IMR-90 (cell line): ENCODE data around the gene JAK1. TPM values are rescaled to one million over a fixed set of nuclear protein-coding genes. Genes with fewer than 3 reads are reported as not detected.

Source experiments
- ATAC-seq: fragments of 200-7000 bp; cut with Tn5 transposase; 2 replicates; pipeline ENCODE4 v1.9.1; 2020; ENCODE audit warnings: low read depth, mild to moderate bottlenecking, moderate library complexity
- BruUV-seq: library from RNA; stranded (reverse); fragments of 400-500 nt; replicated peaks from 2 replicates; lab custom pipeline; 2021; lab: Mats Ljungman, UMichigan
- CTCF ChIA-PET: fragments of 300-600 bp; formaldehyde crosslinking; extraction: SDS; loops from one replicate; lab custom pipeline; 2021; ENCODE audit warnings: antibody characterized with exemption; lab: Yijun Ruan, JAX
- POLR2A ChIA-PET: fragments of 300-600 bp; sonication (Branson Sonifier 250); formaldehyde crosslinking; loops from one replicate; lab custom pipeline; 2022; ENCODE audit warnings: antibody characterized with exemption; ENCODE audit not compliant: unreplicated experiment; lab: Charles Lee
- DNase-seq: peaks from one replicate; pipeline ENCODE4 v3.0.0; 2013
- H2AFZ ChIP-seq: replicated peaks from 2 replicates; pipeline ENCODE3; 2013; ENCODE audit warnings: low read length, mild to moderate bottlenecking; ENCODE audit not compliant: poor library complexity
- H2AK5ac ChIP-seq: 2 replicates; pipeline ENCODE4 v1.6.1; 2013; ENCODE audit warnings: low read depth, low read length, inconsistent platforms
- H2AK9ac ChIP-seq: replicated peaks from 2 replicates; pipeline ENCODE3; 2013; ENCODE audit warnings: mild to moderate bottlenecking, low read depth, low read length, moderate library complexity; ENCODE audit not compliant: poor library complexity
- H2BK120ac ChIP-seq: 2 replicates; pipeline ENCODE4 v1.6.1; 2013; ENCODE audit warnings: low read depth, low read length, inconsistent platforms
- H2BK15ac ChIP-seq: 3 replicates; pipeline ENCODE4 v1.6.1; 2013; ENCODE audit warnings: low read depth, low read length, inconsistent platforms
- H2BK20ac ChIP-seq: 2 replicates; pipeline ENCODE4 v1.6.1; 2013; ENCODE audit warnings: low read depth, mild to moderate bottlenecking, inconsistent platforms, low read length, moderate library complexity
- H2BK5ac ChIP-seq: 2 replicates; pipeline ENCODE4 v1.6.1; 2013; ENCODE audit warnings: mild to moderate bottlenecking, low read depth, low read length, inconsistent platforms; ENCODE audit not compliant: poor library complexity, severe bottlenecking
- H3K14ac ChIP-seq: replicated peaks from 2 replicates; pipeline ENCODE4 v1.6.1; 2013; ENCODE audit warnings: low read depth, low read length, inconsistent platforms
- H3K18ac ChIP-seq: 2 replicates; pipeline ENCODE4 v1.6.1; 2013; ENCODE audit warnings: low read depth, low read length, control low read depth
- H3K23ac ChIP-seq: 2 replicates; pipeline ENCODE4 v1.6.1; 2013; ENCODE audit warnings: low read depth, low read length, inconsistent platforms
- H3K27ac ChIP-seq: 2 replicates; pipeline ENCODE4 v1.5.1; 2013; ENCODE audit warnings: mild to moderate bottlenecking, control low read depth, low read length; ENCODE audit not compliant: insufficient read depth
- H3K27me3 ChIP-seq: 2 replicates; pipeline ENCODE4 v1.6.1; 2013; ENCODE audit warnings: low read length; ENCODE audit not compliant: control insufficient read depth, insufficient read depth
- H3K36me3 ChIP-seq: 2 replicates; pipeline ENCODE4 v1.6.1; 2013; ENCODE audit warnings: low read length, mixed read lengths; ENCODE audit not compliant: control insufficient read depth, insufficient read depth
- H3K4ac ChIP-seq: 2 replicates; pipeline ENCODE4 v1.6.1; 2013; ENCODE audit warnings: low read depth, low read length, inconsistent platforms
- H3K4me1 ChIP-seq: 2 replicates; pipeline ENCODE4 v1.6.1; 2013; ENCODE audit warnings: low read length, mixed read lengths; ENCODE audit not compliant: control insufficient read depth, insufficient read depth
- H3K4me2 ChIP-seq: 2 replicates; pipeline ENCODE4 v1.6.1; 2013; ENCODE audit warnings: low read depth, mild to moderate bottlenecking, control low read depth, low read length, moderate library complexity
- H3K4me3 ChIP-seq: 2 replicates; pipeline ENCODE4 v1.5.1; 2013; ENCODE audit warnings: low read depth, mild to moderate bottlenecking, control low read depth, low read length, moderate library complexity; ENCODE audit not compliant: insufficient read depth
- H3K56ac ChIP-seq: 2 replicates; pipeline ENCODE4 v1.6.1; 2013; ENCODE audit warnings: low read length, inconsistent platforms; ENCODE audit not compliant: insufficient read depth; ENCODE audit errors: extremely low read depth
- H3K79me1 ChIP-seq, 2 experiments: 2 replicates each; pipeline ENCODE4 v1.6.1; 2013; ENCODE audit warnings: low read length in 2 of 2, inconsistent platforms in 1 of 2, low read depth in 1 of 2
- H3K9ac ChIP-seq: 2 replicates; pipeline ENCODE4 v1.6.1; 2013; ENCODE audit warnings: low read depth, low read length, control low read depth
- H3K9me1 ChIP-seq: 2 replicates; pipeline ENCODE4 v1.6.1; 2013; ENCODE audit warnings: low read length, inconsistent platforms; ENCODE audit not compliant: insufficient read depth
- H3K9me3 ChIP-seq: 2 replicates; pipeline ENCODE4 v1.6.1; 2013; ENCODE audit warnings: low read length; ENCODE audit not compliant: control insufficient read depth, insufficient read depth
- H4K20me1 ChIP-seq: 2 replicates; pipeline ENCODE4 v1.6.1; 2013; ENCODE audit warnings: low read length, inconsistent platforms; ENCODE audit not compliant: insufficient read depth
- H4K5ac ChIP-seq: 2 replicates; pipeline ENCODE4 v1.6.1; 2013; ENCODE audit warnings: mild to moderate bottlenecking, low read depth, low read length, control low read depth
- H4K8ac ChIP-seq, 2 experiments: 2 replicates each; pipeline ENCODE4 v1.6.1; 2013; ENCODE audit warnings: low read depth in 2 of 2, low read length in 2 of 2, control low read depth in 1 of 2, inconsistent platforms in 1 of 2
- H4K91ac ChIP-seq: 2 replicates; pipeline ENCODE4 v1.6.1; 2013; ENCODE audit warnings: low read depth, low read length, inconsistent platforms; ENCODE audit not compliant: insufficient read depth
- BHLHE40 ChIP-seq: fragments of 150-350 bp; IDR thresholded peaks from 2 replicates; pipeline ENCODE4 v1.6.1; 2016; ENCODE audit warnings: mild to moderate bottlenecking, low read depth, low read length
- CEBPB ChIP-seq: IDR thresholded peaks from 2 replicates; pipeline ENCODE4 v1.6.1; 2012; ENCODE audit warnings: low read depth, low read length, improper control_type of control experiment
- CHD1 ChIP-seq: IDR thresholded peaks from 2 replicates; pipeline ENCODE4 v1.6.1; 2012; ENCODE audit warnings: low read depth, low read length, improper control_type of control experiment
- ELK1 ChIP-seq: fragments of 150-350 bp; IDR thresholded peaks from 2 replicates; pipeline ENCODE4 v1.6.1; 2016; ENCODE audit warnings: low read depth, mild to moderate bottlenecking, low read length, moderate library complexity, borderline replicate concordance
- FOS ChIP-seq: fragments of 150-350 bp; IDR thresholded peaks from 2 replicates; pipeline ENCODE4 v1.6.1; 2016; ENCODE audit warnings: low read depth, low read length
- MAFK ChIP-seq: IDR thresholded peaks from 2 replicates; pipeline ENCODE4 v1.6.1; 2012; ENCODE audit warnings: low read depth, low read length, improper control_type of control experiment
- MAZ ChIP-seq: IDR thresholded peaks from 2 replicates; pipeline ENCODE4 v1.6.1; 2012; ENCODE audit warnings: low read depth, mild to moderate bottlenecking, low read length, improper control_type of control experiment, moderate library complexity, borderline replicate concordance
- MXI1 ChIP-seq: IDR thresholded peaks from 2 replicates; pipeline ENCODE4 v1.6.1; 2012; ENCODE audit warnings: low read depth, mild to moderate bottlenecking, low read length, moderate library complexity, borderline replicate concordance
- NFE2L2 ChIP-seq: fragments of 150-350 bp; IDR thresholded peaks from 2 replicates; pipeline ENCODE4 v1.6.1; 2016; ENCODE audit warnings: low read depth, mild to moderate bottlenecking, low read length
- POLR2A ChIP-seq: IDR thresholded peaks from 2 replicates; pipeline ENCODE4 v1.6.1; 2012; ENCODE audit warnings: mild to moderate bottlenecking, low read depth, low read length
- RAD21 ChIP-seq: IDR thresholded peaks from 2 replicates; pipeline ENCODE4 v1.6.1; 2012; ENCODE audit warnings: low read length, improper control_type of control experiment
- RCOR1 ChIP-seq: IDR thresholded peaks from 2 replicates; pipeline ENCODE4 v1.6.1; 2012; ENCODE audit warnings: mild to moderate bottlenecking, low read length, improper control_type of control experiment; ENCODE audit not compliant: insufficient replicate concordance
- RFX5 ChIP-seq: IDR thresholded peaks from 2 replicates; pipeline ENCODE4 v1.8.0; 2012; ENCODE audit warnings: low read depth, mild to moderate bottlenecking, low read length, moderate library complexity
- SMC3 ChIP-seq: fragments of 150-350 bp; IDR thresholded peaks from 2 replicates; pipeline ENCODE4 v1.6.1; 2016; ENCODE audit warnings: low read depth, mild to moderate bottlenecking, antibody characterized with exemption, low read length, moderate library complexity
- WGBS, 2 experiments: methylation state at CpG; one replicate each; pipeline versions ENCODE4 v1.1.5 to v1.1.7; 2013; ENCODE audit warnings: missing lambda C conversion rate in 2 of 2; ENCODE audit not compliant: insufficient read length in 1 of 2; ENCODE audit errors: extremely low coverage in 2 of 2; 5-methylcytosine and 5-hydroxymethylcytosine counted together
- dilution Hi-C: fragments of 300-500 bp; cut with HindIII; formaldehyde crosslinking; loops from one replicate; pipeline ENCODE4 v1.14.3; 2018; ENCODE audit warnings: low sequenced_read_pairs; ENCODE audit not compliant: unreplicated experiment
- in situ Hi-C: fragments of 300-500 bp; cut with MboI; formaldehyde crosslinking; loops from 3 replicates; pipeline ENCODE4 v1.14.3; 2019; ENCODE audit warnings: low sequenced_read_pairs, inconsistent platforms, mixed read lengths
- intact Hi-C: fragments of 100-400 bp; cut with micrococcal nuclease; formaldehyde crosslinking; loops from 2 replicates; pipeline ENCODE4 v1.10.0; 2022
- polyA plus RNA-seq, 3 experiments: library from polyadenylated mRNA; depleted of rRNA; stranded (reverse); fragments of >200 nt; gene quantifications; 2 replicates each; pipeline ENCODE4 v1.2.3, GENCODE V29; 2012; ENCODE audit warnings: low replicate concordance in 1 of 3
- total RNA-seq: library from RNA; depleted of rRNA; stranded (reverse); fragments of >200 nt; gene quantifications from 2 replicates; pipeline ENCODE4 v1.2.3, GENCODE V29; 2012
- TF ChIP-seq, protein P1 (sequence below): fragments of 150-350 bp; IDR thresholded peaks from 2 replicates; pipeline ENCODE4 v1.6.1; 2017; ENCODE audit warnings: mild to moderate bottlenecking, antibody characterized with exemption, low read length, low read depth
- TF ChIP-seq, protein P2 (sequence below): conservative IDR thresholded peaks from 2 replicates; pipeline ENCODE4 v1.5.1; 2012; ENCODE audit warnings: mild to moderate bottlenecking, low read depth, low read length, improper control_type of control experiment

The JAK1 gene
- total and polyA plus RNA-seq, 2 of the 4 experiments (the other 2 are of a cell fraction): 76.9 to 103 TPM

DNA sequence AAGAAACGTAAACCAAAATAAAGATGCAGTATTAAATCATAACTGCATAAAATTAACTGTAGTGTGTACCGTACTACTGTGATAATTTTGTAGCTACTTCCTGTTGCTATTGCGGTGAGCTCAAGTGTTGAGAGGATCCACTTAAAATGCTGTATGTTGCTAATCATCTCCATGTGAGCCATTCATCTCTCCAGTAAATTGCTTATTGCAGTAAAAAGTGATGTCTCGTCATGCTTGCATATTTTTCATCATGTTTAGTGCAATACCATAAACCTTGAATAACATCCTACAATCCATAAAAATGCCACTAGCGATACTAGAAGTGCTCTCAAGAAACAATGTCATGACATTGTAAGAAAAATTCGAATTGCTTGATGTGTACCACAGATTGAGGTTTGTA, 155.2 kb downstream of the JAK1 start:
- WGBS, 2 experiments: no CpG with 5 or more reads among the region's 6 CpGs
- Histone ChIP-seq H4K8ac (no peak overlapping the region), H3K14ac (no peak overlapping the region), H3K9me3 (no peaks in the 10 kb centered on the region), H3K79me1 (no peaks in the 10 kb centered on the region), H3K4ac (no peak overlapping the region), H3K23ac (no peak overlapping the region), H3K56ac (no peak overlapping the region), H3K27ac (no peak overlapping the region), H3K4me1 (no peaks in the 10 kb centered on the region), H2AK9ac (no peak overlapping the region), H3K9ac (no peak overlapping the region), H2AFZ (no peak overlapping the region), H2BK20ac (no peak overlapping the region), H2BK15ac (no peak overlapping the region), H3K27me3 (no peaks in the 10 kb centered on the region), H2BK120ac (no peak overlapping the region), H4K20me1 (no peaks in the 10 kb centered on the region), H3K4me2 (no peak overlapping the region), H3K4me3 (no peak overlapping the region), H4K5ac (no peak overlapping the region), H3K36me3 (no peaks in the 10 kb centered on the region), H4K91ac (no peak overlapping the region), H3K18ac (no peak overlapping the region), H2BK5ac (no peak overlapping the region), H2AK5ac (no peak overlapping the region), H3K9me1 (no peaks in the 10 kb centered on the region)
- TF ChIP-seq CEBPB: no peak
- TF ChIP-seq NFE2L2: no peak
- no peak for TF ChIP-seq ELK1
- TF ChIP-seq CHD1: no peak
- no peak for TF ChIP-seq BHLHE40
- TF ChIP-seq, protein P1, sequence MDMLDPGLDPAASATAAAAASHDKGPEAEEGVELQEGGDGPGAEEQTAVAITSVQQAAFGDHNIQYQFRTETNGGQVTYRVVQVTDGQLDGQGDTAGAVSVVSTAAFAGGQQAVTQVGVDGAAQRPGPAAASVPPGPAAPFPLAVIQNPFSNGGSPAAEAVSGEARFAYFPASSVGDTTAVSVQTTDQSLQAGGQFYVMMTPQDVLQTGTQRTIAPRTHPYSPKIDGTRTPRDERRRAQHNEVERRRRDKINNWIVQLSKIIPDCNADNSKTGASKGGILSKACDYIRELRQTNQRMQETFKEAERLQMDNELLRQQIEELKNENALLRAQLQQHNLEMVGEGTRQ: no peak
- TF ChIP-seq MAFK: no peak
- TF ChIP-seq MAZ: no peak
- no peak for TF ChIP-seq RAD21
- no peak for TF ChIP-seq MXI1
- TF ChIP-seq POLR2A: no peak
- no peak for TF ChIP-seq RFX5
- TF ChIP-seq FOS: no peak
- no peak for TF ChIP-seq RCOR1
- TF ChIP-seq, protein P2, sequence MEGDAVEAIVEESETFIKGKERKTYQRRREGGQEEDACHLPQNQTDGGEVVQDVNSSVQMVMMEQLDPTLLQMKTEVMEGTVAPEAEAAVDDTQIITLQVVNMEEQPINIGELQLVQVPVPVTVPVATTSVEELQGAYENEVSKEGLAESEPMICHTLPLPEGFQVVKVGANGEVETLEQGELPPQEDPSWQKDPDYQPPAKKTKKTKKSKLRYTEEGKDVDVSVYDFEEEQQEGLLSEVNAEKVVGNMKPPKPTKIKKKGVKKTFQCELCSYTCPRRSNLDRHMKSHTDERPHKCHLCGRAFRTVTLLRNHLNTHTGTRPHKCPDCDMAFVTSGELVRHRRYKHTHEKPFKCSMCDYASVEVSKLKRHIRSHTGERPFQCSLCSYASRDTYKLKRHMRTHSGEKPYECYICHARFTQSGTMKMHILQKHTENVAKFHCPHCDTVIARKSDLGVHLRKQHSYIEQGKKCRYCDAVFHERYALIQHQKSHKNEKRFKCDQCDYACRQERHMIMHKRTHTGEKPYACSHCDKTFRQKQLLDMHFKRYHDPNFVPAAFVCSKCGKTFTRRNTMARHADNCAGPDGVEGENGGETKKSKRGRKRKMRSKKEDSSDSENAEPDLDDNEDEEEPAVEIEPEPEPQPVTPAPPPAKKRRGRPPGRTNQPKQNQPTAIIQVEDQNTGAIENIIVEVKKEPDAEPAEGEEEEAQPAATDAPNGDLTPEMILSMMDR: no peak
- TF ChIP-seq SMC3: no peak
- ATAC-seq (no peak), DNase-seq (no peak)
- in situ Hi-C loops: no loop called here
- BruUV-seq: no TSS peak
- CTCF ChIA-PET: no interaction called here
- POLR2A ChIA-PET: no interaction called here
- dilution Hi-C loops: no loop called here
- intact Hi-C loops: no loop called here
